ENCODE measurements around the gene PROM1. TPM values are rescaled to one million over a fixed set of nuclear protein-coding genes. Genes with fewer than 3 reads are reported as not detected.

PROM1 gene
- total and polyA plus RNA-seq, 2 donors (not counting 1 experiment from before 2014, with no cell fraction given), result 0.10 to 0.17 TPM

DNA sequence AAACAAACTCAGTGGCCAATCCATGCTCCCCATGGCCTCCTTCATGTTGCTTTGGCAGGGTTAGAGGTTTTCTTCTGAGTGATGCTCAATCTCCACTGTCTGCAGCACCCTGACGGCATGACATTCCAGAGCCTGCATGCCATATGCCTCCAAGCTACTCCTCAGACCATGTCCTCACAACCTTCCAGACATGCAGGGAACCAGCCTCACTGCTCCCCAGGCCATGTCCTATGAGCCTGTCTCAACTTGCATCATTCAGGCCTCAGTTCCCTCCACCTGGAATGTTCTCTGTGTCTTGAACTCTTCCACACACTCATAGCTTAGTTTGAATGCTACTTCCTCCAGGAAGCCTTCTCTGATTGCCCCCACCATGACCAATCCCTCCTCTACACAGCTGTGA, 18.8 kb downstream of the PROM1 start:
- Histone ChIP-seq H3K79me2 (ENCODE audit: control insufficient read depth, insufficient read depth, low read length) (no peaks in the 10 kb centered on the region), H3K36me3 (ENCODE audit: control insufficient read depth, insufficient read depth, low read length) (no peaks in the 10 kb centered on the region), H4K20me1 (ENCODE audit: control insufficient read depth, extremely low read depth, insufficient read depth, low read length) (no peaks in the 10 kb centered on the region), H3K27ac (ENCODE audit: insufficient read depth, low read length) (no peak overlapping the region), H3K9ac (ENCODE audit: insufficient read depth, low read length) (no peak overlapping the region), H3K27me3 (ENCODE audit: control insufficient read depth, insufficient read depth, low read length) (no peaks in the 10 kb centered on the region), H2AFZ (ENCODE audit: low read length) (no peak overlapping the region), H3K4me1 (ENCODE audit: control insufficient read depth, extremely low read depth, insufficient read depth, low read length) (no peaks in the 10 kb centered on the region), H3K4me2 (ENCODE audit: extremely low read depth, insufficient read depth, low read length) (no peak overlapping the region), H3K4me3 (replicated peaks in 1 of 4; ENCODE audit: control extremely low read depth in 1 of 4, insufficient read depth in 1 of 4, low read depth in 3 of 4, low read length in 4 of 4) (no peak overlapping the region), H3K9me3 (ENCODE audit: control insufficient read depth, insufficient read depth, low read depth, low read length) (no peaks in the 10 kb centered on the region)
- no peak for DNase-seq (ENCODE audit: low read depth in 2 of 2)
- TF ChIP-seq, protein P1, sequence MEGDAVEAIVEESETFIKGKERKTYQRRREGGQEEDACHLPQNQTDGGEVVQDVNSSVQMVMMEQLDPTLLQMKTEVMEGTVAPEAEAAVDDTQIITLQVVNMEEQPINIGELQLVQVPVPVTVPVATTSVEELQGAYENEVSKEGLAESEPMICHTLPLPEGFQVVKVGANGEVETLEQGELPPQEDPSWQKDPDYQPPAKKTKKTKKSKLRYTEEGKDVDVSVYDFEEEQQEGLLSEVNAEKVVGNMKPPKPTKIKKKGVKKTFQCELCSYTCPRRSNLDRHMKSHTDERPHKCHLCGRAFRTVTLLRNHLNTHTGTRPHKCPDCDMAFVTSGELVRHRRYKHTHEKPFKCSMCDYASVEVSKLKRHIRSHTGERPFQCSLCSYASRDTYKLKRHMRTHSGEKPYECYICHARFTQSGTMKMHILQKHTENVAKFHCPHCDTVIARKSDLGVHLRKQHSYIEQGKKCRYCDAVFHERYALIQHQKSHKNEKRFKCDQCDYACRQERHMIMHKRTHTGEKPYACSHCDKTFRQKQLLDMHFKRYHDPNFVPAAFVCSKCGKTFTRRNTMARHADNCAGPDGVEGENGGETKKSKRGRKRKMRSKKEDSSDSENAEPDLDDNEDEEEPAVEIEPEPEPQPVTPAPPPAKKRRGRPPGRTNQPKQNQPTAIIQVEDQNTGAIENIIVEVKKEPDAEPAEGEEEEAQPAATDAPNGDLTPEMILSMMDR (conservative IDR thresholded peaks at IDR 0.05 in 1 of 2, IDR thresholded peaks at IDR 0.05 in 1 of 2; ENCODE audit: low read depth in 1 of 2, low read length in 2 of 2), result no peak
- TF ChIP-seq EZH2 (IDR thresholded peaks at IDR 0.05; ENCODE audit: low read length, missing control alignments), result no peak

DNA sequence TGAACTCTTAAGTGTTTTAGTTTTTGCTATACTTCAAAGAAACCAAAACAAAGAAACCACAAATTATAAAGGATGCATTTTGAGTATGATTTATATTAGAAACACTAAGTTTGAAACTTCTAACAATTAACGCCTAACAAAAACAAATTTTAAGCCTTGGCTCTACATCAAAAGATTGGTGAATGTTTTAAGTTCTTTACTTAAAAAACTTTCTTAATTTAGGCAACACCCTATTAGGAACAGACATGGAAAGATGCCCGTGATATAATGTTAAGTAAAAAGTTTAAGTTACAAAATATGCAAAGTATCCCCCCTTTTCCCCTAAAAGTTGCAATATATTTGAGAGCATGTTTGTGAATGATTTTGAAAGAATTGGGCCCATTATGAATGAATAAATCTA, 21.2 kb downstream of the PROM1 start:
- no peaks in the 10 kb centered on the region for H3K36me3 ChIP-seq (ENCODE audit: control insufficient read depth, insufficient read depth, low read length)
- no peaks in the 10 kb centered on the region for H3K27me3 ChIP-seq (ENCODE audit: control insufficient read depth, insufficient read depth, low read length)
- H4K20me1 ChIP-seq (ENCODE audit: control insufficient read depth, extremely low read depth, insufficient read depth, low read length), result no peaks in the 10 kb centered on the region
- H3K9me3 ChIP-seq (ENCODE audit: control insufficient read depth, insufficient read depth, low read depth, low read length), result no peaks in the 10 kb centered on the region
- no peak overlapping the region for H3K9ac ChIP-seq (ENCODE audit: insufficient read depth, low read length)
- DNase-seq (ENCODE audit: low read depth in 2 of 2), result no peak
- H3K4me1 ChIP-seq (ENCODE audit: control insufficient read depth, extremely low read depth, insufficient read depth, low read length), result no peaks in the 10 kb centered on the region
- H3K27ac ChIP-seq (ENCODE audit: insufficient read depth, low read length), result no peak overlapping the region
- TF ChIP-seq EZH2 (IDR thresholded peaks at IDR 0.05; ENCODE audit: low read length, missing control alignments), result no peak
- TF ChIP-seq, protein P1 (conservative IDR thresholded peaks at IDR 0.05 in 1 of 2, IDR thresholded peaks at IDR 0.05 in 1 of 2; ENCODE audit: low read depth in 1 of 2, low read length in 2 of 2), result no peak
- H3K4me2 ChIP-seq (ENCODE audit: extremely low read depth, insufficient read depth, low read length), result no peak overlapping the region
- H2AFZ ChIP-seq (ENCODE audit: low read length), result no peak overlapping the region
- H3K79me2 ChIP-seq (ENCODE audit: control insufficient read depth, insufficient read depth, low read length), result no peaks in the 10 kb centered on the region
- no peak overlapping the region for H3K4me3 ChIP-seq (replicated peaks in 1 of 4; ENCODE audit: control extremely low read depth in 1 of 4, insufficient read depth in 1 of 4, low read depth in 3 of 4, low read length in 4 of 4)

DNA sequence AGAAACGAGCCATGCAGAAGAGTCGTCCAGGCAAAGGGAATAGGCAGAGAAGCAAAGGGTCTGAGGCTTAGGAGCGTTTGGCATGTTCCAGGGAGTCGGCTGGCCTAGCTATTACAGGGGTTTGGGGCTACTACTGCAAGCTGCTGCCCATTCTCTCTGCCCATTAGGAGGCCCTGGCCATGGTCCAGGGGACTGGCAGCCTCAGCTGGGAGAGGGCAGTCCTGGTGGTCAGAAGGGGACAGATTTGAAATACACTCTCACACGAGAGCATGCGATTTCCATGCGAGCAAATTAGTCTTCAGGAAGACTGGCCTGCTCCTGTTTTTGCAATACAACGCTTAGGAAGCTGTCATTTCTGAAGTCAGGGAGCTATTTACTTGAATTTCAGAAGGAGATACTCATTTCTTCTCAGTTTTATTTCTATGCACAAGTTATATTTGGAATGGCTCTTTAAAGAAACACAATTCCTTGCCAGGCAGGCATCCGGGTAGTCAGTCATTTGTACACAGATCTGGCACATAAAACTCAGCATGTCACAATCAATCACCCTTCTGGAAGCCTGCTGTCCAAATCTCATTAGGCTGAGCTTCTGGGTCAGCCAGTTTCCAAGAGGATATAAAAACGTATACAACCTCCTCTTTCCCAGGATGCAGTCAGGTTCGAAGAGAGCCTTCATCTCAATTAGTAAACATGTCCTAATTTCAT, 27.0 kb downstream of the PROM1 start:
- Histone ChIP-seq H3K27me3 (ENCODE audit: control insufficient read depth, insufficient read depth, low read length) (peaks cover 5% of the 10 kb centered on the region), H3K27ac (ENCODE audit: insufficient read depth, low read length) (no peak overlapping the region), H2AFZ (ENCODE audit: low read length) (no peak overlapping the region), H4K20me1 (ENCODE audit: control insufficient read depth, extremely low read depth, insufficient read depth, low read length) (no peaks in the 10 kb centered on the region), H3K4me3 (replicated peaks in 1 of 4; ENCODE audit: control extremely low read depth in 1 of 4, insufficient read depth in 1 of 4, low read depth in 3 of 4, low read length in 4 of 4) (no peak overlapping the region), H3K36me3 (ENCODE audit: control insufficient read depth, insufficient read depth, low read length) (no peaks in the 10 kb centered on the region), H3K4me1 (ENCODE audit: control insufficient read depth, extremely low read depth, insufficient read depth, low read length) (no peaks in the 10 kb centered on the region), H3K79me2 (ENCODE audit: control insufficient read depth, insufficient read depth, low read length) (no peaks in the 10 kb centered on the region), H3K9me3 (ENCODE audit: control insufficient read depth, insufficient read depth, low read depth, low read length) (no peaks in the 10 kb centered on the region), H3K9ac (ENCODE audit: insufficient read depth, low read length) (no peak overlapping the region), H3K4me2 (ENCODE audit: extremely low read depth, insufficient read depth, low read length) (no peak overlapping the region)
- TF ChIP-seq EZH2 (IDR thresholded peaks at IDR 0.05; ENCODE audit: low read length, missing control alignments), result no peak
- TF ChIP-seq, protein P1 (conservative IDR thresholded peaks at IDR 0.05 in 1 of 2, IDR thresholded peaks at IDR 0.05 in 1 of 2; ENCODE audit: low read depth in 1 of 2, low read length in 2 of 2), result no peak
- no peak for DNase-seq (ENCODE audit: low read depth in 2 of 2)

Measured in fibroblast of lung (primary cell).